Stimulated activated CD8-positive, alpha-beta memory T cell treated with anti-CD3 and anti-CD28 coated beads, Interleukin-7, amount 100 ng/mL, for 24 hours (primary cell): ENCODE results near the gene ZNF688.
"Not testable (repeated sequence)": the region's sequence is repeated elsewhere in the genome, so short reads cannot be mapped to it uniquely, and the experiment has no call there.

Experiments used
- DNase-seq: peaks from one replicate; pipeline ENCODE4 v3.0.0-alpha.2; 2020; ENCODE audit warnings: low read depth

Gene ZNF688

DNA sequence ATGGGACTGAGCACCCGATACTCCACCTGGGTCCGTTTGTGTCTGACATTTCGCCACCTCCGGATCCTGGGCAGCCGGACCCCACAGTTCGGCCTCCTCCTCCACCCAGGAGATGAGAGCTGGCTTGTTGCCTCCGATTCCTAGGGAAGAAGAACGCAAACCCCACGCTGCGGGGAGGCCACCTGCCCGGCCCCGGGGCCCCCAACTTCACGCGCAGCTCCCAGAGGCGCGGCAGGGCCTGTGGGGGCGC, 13.9 kb downstream of the ZNF688 start:
- DNase-seq, result no peak

DNA sequence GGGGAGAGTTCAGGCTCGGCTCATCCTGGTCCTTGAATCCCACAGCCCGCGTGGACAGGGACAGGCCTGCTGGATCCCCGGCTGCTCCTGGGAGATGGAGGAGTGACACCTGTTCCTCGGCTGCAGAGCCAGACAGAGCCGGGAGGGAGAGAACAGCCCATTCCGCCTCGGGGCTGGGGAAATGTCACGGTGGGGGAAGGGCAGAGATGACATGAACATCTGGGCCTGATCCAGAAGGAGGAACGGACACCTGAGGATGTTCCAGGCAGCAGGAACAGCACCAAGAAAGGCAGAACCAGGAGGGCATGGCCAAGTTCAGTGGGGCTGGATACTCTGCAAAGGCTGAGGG, 15.4 kb downstream of the ZNF688 start:
- DNase-seq, result no peak

DNA sequence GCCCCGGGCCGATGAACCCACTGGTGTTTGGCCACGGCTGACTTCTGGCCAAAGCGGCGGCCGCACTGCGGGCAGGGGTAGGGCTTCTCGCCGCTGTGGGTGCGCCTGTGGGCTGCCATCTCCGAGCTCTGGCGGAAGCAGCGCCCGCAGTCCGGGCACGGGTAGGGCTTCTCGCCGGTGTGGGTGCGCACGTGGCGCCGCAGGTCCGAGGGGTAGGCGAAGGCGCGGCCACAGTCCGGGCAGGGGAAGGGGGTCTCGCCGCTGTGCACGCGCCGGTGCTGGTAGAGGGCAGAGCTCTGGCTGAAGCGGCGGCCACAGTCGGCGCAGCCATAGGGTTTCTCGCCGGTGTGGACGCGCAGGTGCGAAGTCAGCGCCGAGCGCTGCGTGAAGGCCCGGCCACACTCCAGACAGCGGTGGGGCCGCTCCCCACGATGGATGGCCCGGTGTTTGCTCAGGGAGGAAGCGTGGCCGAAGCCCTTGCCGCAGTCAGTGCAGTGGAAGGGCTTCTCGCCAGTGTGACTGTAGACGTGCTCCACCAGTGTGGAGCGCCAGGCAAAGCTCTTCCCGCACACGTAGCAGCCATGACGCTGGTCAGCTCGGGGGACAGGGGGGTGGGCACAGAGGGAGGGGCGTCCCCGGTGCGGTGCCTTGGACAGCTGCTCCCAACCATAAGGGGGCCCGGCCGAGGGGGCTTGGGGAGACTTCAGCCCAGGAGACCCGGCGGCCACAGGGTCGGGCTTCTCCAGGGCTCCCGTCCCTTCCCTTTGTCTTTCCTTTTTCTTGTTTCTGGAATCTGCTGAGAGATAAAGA, 16.0 kb downstream of the ZNF688 start:
- DNase-seq, result no peak

DNA sequence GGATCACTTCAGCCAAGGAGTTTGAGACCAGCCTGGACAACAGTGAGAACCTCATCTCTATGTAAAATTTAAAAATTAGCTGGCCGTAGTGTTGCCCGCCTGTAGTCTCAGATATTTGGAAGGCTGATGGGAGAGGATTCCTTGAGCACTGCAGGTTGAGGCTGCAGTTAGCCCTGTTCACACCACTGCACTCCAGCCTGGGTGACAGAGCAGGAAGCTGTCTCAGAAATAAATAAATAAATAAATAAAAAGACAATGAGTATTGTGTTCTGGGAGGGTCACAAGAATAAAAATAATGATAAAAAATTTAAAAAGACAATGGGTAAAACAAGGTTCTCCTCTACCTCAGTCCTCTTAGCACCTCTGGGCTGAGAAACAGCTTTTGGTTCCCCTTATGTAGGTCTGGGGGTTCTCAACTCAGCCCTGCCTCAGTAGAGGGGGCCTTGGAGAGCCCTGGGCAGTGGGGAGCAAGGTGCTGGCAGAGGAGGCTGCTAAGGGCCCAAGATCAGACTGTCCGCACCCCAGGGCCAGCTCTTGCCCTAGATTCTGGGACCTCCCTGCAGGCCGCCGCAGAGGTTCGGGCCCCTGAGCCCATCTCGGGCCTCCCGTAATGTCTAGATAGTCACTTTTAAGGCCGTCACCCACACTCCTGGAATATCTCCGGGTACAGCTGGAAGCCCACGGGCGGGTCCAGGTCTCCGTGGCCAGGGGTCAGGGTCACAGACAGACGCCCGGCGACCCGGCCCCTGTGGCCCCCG, 16.8 kb downstream of the ZNF688 start:
- no peak for DNase-seq

DNA sequence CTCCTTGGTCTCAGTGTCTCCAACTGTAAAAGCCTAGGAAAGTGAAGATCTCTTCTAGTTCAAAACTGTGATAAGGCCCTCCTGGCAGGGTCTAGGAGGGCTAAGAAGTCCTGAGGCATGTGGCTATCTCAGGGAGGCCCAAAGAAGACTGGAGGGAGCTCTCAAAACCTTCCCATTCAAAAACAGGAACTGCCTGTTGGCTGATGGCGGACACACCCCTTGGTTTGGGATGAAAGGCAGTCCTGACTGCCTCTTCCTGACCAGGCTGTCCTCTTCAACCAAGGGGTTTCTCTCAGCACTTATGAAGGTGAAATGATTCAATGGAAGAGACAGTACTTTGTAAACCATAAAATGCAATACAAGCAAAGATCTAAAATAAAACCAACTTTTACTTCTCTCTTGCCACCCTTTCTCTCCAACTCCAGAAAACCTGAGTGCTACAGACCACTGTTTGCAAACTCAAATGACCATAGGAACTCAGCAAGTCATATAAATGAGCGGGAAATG, 18.1 kb downstream of the ZNF688 start:
- DNase-seq, result no peak

DNA sequence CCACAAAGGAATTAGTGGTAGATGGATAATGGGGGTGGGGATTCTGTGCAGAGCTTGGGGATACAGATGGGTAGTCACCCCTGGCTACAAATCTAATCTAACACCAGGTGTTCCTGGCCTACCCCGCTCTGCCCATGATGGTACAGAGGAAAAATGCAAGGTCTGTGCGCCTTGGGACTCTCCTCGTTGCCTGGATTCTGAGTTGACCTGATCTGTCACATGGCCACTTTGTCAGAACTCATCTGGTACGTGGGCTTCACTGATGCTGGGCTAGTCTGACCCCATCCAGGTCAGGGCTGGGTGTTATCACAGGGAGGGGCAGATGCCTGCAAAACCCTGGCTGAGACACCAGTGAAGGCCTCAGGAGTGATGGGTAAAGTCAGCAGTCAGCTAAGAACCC, 18.6 kb downstream of the ZNF688 start:
- DNase-seq, result no peak

DNA sequence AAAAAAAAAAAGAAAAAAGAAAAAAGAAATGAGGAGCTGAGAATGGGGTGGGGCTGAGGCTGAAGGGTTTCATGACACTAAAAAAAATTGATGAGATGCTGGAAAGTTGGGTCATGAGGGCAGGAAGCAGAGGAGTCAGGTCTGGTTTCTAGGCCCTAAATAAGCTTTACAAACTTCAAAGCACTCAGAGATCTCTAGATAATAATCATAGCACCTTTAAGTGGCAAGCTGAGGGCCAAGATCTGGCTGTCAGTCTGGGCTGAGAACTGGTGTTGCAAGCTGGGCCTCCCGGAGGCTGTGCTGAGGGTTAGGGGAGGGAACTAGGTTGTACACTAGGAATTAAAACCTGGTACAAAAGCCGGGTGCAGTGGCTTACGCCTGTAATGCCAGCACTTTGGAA, 19.7 kb downstream of the ZNF688 start:
- DNase-seq, result no peak

DNA sequence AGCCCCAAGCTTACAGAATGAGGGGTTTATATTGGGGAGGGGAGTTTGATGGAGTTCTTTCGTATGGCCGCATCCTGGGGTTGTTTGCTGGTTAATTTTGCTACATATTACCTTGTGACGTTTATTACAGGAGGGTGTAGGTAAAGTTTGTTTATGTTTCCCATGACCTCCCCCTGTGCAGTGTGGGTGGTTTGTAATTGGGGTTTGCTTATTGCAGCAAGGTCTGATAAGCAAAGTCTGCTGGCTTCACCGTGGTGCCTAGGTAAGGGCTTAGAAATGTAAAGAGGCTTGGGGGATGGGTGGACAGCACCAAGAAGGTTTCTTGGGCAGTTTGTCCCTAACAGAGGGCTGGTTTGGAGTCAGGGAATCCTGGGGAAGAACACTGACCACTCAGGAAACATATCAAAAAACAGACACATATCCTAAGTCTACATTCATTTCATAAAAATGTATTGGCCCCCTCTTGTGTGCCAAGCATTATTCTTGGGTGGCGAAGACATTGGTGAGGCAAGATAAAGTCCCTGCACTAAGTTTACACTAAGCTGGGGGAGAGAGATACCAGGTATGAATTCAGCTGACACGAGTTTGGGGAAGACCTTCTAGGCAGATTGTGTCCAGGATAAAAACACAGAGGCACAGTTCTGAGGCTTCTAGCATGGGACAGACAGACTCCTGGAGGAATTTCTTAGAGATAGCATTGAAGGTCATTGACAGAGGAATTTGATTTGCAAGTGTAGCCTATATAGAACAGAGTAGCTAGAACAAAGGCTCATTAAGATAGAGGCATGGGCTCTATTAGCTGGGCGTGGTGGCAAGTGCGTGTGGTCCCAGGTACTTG, 22.9 kb downstream of the ZNF688 start:
- no peak for DNase-seq

DNA sequence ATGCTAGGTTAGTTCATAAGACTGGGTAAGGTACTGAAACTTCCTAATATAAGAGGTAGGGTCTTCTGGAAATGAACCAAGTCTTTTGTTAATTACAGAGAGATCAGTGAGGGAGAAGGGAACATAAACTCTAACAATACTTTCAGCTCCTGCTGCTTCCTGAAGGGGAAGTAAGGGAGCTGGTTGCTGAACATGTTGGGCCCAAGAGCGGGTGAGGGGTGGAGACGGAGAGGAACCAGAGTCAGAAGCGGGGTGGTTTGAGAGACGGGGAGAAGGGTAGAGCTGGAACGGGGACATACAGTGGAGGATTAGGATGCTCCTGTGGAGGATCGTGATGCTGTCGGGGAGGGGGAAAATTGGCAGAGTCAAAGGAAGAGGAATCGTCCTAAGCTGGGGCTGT, 25.4 kb downstream of the ZNF688 start:
- no peak for DNase-seq

DNA sequence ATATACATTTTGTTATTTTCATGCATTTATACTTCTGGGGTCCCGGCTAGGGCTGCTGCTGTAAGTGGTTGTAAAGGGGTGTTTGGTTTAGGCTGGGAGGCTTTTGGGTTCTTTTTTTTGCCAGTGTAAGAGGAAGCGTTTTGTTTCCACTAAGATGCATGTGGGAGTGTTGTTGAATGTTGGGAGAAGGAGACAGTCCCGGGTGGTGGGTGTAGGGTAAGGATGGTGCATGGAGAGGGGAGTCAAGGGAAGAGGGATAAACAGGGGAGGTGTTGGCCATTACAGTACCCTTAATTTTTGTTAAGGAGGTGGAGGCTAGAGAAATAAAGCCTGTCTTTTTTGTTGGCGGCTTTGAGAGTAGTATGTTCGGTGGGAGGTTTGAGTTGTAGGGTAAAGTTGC, 28.4 kb downstream of the ZNF688 start:
- no peak for DNase-seq

DNA sequence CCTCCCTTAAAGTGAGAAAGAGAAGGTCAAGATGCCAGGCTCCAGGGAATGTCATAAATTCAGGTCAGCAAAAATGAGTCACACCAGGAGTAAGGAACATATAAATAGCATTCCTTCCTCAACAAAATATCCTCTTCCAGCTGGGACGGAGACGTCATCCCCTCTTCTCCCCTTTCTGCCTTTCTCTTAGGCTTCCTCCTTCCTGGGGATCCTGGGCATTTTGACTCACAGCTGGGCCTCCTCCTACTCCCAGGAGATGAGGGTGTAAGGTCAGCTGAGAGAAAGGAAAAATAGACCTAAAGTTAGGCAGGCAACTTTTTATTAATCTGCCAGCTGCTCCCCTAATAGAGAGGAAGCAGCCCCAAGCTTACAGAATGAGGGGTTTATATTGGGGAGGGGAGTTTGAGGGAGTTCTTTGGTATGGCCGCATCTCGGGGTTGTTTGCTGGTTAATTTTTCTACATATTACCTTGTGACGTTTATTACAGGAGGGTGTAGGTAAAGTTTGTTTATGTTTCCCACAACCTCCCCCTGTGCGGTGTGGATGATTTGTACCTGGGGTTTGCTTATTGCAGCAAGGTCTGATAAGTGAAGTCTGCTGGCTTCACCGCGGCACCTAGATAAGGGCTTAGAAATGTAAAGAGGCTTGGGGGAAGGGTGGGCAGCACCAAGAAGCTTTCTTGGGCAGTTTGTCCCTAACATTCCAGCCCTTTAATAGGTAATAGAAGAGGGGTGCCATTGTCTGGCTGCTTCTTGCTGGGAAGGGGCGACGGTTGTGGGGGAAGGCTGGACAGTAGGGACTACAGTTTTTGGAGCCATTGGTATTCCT, 29.8 kb downstream of the ZNF688 start:
- DNase-seq, result no peak

DNA sequence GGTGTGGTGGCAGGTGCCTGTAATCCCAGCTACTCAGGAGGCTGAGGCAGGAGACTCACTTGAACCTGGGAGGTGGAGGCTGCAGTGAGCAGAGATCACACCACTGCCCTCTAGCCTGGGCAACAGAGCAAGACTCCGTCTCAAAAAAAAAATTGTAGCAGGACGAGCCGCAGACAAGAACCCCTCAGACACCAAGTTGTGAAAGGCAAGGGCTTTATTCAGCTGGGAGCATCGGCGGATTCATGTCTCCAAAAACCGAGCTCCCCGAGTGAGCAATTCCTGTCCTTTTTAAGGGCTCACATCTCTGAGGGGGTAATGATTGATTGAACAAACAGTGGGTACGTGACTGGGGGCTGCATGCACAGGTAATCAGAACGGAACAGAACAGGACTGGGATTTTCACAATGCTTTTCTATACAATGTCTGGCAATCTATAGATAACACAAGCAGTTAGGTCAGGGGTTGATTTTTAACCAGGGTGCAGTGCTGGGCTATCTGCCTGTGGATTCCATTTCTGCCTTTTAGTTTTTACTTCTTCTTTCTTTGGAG, 30.5 kb downstream of the ZNF688 start:
- not testable (repeated sequence) for DNase-seq

DNA sequence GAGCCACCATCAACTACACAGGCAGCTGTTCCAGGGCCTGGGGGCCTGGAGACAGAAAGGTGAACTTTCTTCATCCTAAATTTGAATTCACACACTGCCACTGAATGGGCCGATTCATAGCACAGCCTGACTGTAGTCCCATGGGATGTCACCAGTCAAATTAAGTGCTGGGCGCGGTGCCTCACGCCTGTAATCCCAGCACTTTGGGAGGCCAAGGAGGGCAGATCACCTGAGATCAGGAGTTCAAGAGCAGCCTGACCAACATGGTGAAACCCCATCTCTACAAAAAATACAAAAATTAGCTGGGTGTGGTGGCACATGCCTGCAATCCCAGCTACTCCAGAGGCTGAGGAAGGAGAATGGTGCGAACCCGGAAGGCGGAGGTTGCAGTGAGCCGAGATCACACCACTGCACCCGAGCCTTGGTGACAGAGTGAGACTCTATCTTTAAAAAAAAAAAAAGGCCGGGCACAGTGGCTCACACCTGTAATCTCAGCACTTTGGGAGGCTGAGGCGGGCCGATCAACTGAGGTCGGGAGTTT, 31.5 kb downstream of the ZNF688 start:
- not testable (repeated sequence) for DNase-seq

DNA sequence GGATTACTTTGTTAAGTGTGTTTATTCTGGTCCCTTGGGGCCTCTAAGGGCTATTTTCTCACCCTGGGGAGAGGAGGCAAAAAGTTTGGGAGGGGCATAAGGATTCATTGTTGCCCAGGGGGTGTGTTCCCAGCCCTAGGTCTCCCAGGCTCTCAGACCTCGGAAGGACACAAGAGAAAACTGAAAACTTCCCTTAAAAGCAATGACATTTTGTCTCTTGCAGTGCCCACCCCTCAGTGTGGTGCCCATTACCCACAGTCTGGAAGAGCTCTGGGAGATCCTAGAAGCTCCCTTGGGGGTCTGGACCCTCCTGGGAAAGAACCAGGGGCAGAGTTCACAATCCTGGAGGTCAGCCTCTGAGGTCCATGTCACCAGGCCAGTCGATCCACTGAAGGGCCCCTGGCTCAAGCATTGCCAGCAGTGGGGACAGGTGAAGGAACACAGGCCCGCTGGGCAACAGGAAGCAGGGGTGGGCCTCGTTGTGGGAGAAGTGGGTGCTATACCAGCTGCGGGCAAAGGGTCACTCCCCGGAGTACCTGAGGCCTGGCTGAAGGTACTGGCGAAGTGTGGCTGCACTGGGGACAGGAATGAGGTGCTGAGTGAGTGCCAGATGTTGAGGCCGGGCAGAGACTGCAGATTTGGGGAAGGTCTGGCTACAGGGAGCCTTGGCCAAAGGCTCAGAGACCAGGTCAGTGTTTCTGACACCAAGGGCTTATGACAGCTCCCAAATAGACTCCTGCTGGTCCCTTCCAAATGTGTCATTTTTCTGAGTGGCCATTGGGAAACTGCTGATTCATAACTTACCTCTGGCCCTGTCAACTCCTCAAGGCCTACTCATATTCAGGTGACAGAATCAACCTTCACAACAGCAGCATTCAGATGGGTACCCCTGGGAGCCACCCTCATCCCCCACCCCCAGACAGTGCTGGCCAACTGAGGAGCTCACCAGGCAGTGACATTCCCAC, 32.2 kb downstream of the ZNF688 start:
- no peak for DNase-seq

DNA sequence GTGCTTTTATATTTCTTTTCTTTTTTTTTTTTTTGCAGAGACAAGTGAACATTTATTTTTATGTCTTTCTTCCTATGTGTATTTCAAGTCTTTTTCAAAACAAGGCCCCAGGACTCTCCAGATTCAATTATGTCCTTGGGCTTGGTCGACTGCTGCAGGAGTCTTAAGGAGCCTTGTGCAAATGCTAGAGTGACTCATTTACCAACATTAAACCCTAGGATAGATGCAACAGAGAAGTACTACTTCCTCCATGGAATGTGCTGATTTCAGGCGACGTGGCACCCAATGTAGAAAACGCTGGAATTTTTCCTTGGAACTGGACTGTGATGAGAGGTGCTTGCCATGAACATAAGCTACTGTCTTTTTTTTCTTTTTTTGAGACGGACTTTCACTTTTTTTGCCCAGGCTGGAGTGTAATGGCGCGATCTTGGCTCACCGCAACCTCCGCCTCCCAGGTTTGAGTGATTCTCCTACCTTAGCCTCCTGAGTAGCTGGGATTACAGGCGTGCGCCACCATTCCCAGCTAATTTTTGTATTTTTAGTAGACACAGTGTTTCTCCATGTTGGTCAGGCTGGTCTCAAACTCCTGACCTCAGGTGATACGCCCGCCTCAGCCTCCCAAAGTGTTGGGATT, 35.0 kb downstream of the ZNF688 start:
- not testable (repeated sequence) for DNase-seq

DNA sequence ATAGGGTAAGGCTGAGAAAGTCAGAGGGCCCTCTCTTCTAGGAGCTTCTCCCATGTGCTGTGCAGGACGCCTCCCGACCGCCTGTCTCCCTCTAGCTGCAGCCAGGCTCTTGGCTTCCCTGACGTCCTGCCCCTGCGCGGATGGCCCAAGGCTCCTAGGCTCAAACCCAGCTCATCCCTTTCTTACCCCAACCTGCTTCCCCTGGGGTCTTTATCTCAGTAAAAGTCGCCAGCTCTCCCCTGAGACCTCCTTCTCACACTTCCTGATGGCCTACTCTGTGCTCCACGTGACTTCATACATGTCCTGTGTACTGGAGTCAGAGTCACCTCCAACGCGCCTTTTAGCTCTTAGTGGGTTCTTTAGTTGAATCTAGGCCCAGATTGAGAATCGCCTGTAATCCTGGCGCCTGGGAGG, 35.7 kb downstream of the ZNF688 start:
- DNase-seq, result peak; percentile 31

DNA sequence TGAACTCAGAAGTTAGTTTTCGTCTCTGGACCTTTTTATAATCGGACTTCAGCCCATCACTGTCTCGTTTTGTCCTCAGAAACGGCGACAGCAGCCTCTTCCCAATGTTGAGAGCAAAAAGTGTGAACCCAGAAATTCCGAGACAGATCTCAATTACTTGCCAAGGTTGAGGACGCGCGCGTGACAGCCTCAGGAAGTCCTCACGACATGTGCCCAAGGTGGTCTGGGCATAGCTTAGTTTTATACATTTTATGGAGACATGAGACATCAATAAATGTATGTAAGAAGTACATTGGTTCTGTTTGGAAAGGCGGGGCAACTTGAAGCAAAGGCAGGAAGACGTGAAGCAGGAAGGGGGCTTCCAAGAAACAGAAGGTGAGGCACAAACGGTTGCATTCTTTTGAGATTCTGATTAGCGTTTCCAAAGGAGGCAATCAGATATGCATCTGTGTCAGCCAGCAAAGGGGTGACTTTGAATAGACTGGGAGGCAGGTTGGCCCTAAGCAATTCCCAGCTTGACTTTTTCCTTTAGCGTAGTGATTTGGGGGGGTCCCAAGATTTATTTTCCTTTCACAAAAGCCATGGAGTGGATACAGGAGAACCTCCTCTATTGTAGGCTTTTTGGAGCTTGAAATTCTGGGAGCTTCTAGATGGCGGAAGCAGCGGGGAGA, 36.3 kb downstream of the ZNF688 start:
- DNase-seq, result no peak

DNA sequence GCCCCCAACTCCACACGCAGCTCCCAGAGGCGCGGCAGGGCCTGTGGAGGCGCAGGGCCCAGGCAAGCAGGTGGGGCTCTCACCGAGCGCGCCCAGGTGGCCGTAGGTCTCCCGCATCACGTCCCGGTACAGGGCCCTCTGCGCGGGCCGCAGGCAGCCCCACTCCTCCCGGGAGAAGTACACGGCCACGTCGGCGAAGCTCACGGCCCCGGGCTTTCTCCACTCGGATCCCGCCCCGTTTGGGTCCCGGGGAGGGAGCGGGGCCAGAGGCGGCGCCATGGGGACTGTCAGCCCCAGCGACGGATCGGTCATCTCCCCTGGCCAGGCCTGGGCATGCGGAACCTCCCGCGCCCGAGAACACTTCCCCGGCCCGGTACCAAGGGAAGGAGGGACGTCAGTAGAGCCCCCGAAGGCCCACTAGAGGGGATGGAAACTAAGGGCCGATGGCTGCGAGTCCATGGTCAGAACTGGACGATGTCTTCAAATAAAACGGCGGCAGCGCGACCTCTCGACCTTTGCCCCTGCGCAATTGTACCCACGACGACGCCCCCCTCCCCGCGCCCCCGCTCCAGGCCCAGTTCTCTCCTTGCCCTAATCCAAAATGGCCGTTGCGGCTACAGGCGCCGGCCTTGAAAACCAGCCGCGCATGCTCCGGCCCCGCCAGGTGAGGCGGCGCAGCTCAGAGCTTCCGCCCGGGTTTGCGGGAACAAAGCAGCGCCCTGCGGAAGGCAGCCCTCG, 37.0 kb downstream of the ZNF688 start, which contains the start of gene ZNF747:
TSS of gene ZNF747 (minus strand) at position 491 of the 738 bp plus-strand sequence. CDS start at position 312, 179 bp downstream.
- DNase-seq, result peak; percentile 87
